GM12878 (cell line): ENCODE measurements around the gene TNFSF11.

Experiments used
- CHD4 ChIP-seq: fragments of 200-600 bp; sonication (generic); IDR thresholded peaks from 2 replicates; pipeline ENCODE4 v1.6.1; 2016; ENCODE audit warnings: mild to moderate bottlenecking
- EZH2 ChIP-seq: IDR thresholded peaks from 2 replicates; pipeline ENCODE4 v1.6.1; 2012; ENCODE audit warnings: low read depth, mild to moderate bottlenecking, control low read depth, inconsistent platforms, low read length, borderline replicate concordance; ENCODE audit not compliant: control insufficient read depth
- PBX3 ChIP-seq: IDR thresholded peaks from 2 replicates; pipeline ENCODE4 v1.6.1; 2011; ENCODE audit warnings: mild to moderate bottlenecking, low read depth, low read length, moderate library complexity; ENCODE audit not compliant: insufficient replicate concordance

GRCh38 chr13:42526804-42527203 lies 47.1 kb upstream of the TNFSF11 start:
- TF ChIP-seq EZH2 (no peak), CHD4 (no peak), PBX3 (no peak)
